HS-27A (cell line): ENCODE measurements around the gene TWF2.
A peak's percentile ranks its signal among the peaks of the same experiment; 100 is the strongest.

Experiments used
- DNase-seq: peaks from one replicate; pipeline ENCODE4 v3.0.0-alpha.2; 2012; ENCODE audit warnings: low read depth, missing footprints

The TWF2 gene

GRCh38 chr3:52237657-52238172 is 1.2 kb downstream of the TWF2 start:
- DNase-seq: peak; percentile 69

- no peak for DNase-seq
These were observed 1.8 kb downstream of the TWF2 start for GRCh38 chr3:52237006-52237656.

- no peak for DNase-seq
These were observed 2.5 kb downstream of the TWF2 start for GRCh38 chr3:52236424-52236886.

GRCh38 chr3:52234516-52235447 is 4.2 kb downstream of the TWF2 start:
- DNase-seq: no peak

- DNase-seq: no peak
These were observed 5.0 kb downstream of the TWF2 start for GRCh38 chr3:52233968-52234367.

- no peak for DNase-seq
These were observed 5.8 kb downstream of the TWF2 start for GRCh38 chr3:52233108-52233591.

- DNase-seq: no peak
These were observed 6.5 kb downstream of the TWF2 start for GRCh38 chr3:52232279-52233107.

- no peak for DNase-seq
These were observed 7.3 kb downstream of the TWF2 start for GRCh38 chr3:52231502-52232278.

- no peak for DNase-seq
These were observed 8.0 kb downstream of the TWF2 start for GRCh38 chr3:52230889-52231499.

GRCh38 chr3:52230461-52230860 is 8.5 kb downstream of the TWF2 start:
- DNase-seq: no peak

- DNase-seq: no peak
These were observed 9.3 kb downstream of the TWF2 start for GRCh38 chr3:52229656-52230055.

GRCh38 chr3:52228751-52229291 is 10.1 kb downstream of the TWF2 start:
- no peak for DNase-seq

GRCh38 chr3:52228266-52228665 is 10.7 kb downstream of the TWF2 start:
- DNase-seq: no peak

- no peak for DNase-seq
These were observed 11.2 kb downstream of the TWF2 start for GRCh38 chr3:52227766-52228165.

- DNase-seq: no peak
These were observed 11.8 kb downstream of the TWF2 start for GRCh38 chr3:52227117-52227516.

GRCh38 chr3:52226229-52226817 is 12.6 kb downstream of the TWF2 start:
- no peak for DNase-seq

- DNase-seq: no peak
These were observed 13.3 kb downstream of the TWF2 start, which contains the start of gene TLR9 for GRCh38 chr3:52225452-52226228. Gene TLR9 (minus strand): TSS chr3:52225645. CDS start chr3:52225529, 116 bp downstream.

- DNase-seq: no peak
These were observed 15.2 kb downstream of the TWF2 start for GRCh38 chr3:52223449-52224408.
